Activated effector memory CD4-positive, alpha-beta T cell treated with Interleukin-2 at 50 U/mL for 16 hours (primary cell): Measurements from ENCODE around the gene RPS6KA5.

ENCODE experiments used
- DNase-seq: peaks from one replicate; pipeline ENCODE4 v3.0.0-alpha.2; 2020

Gene RPS6KA5

DNA sequence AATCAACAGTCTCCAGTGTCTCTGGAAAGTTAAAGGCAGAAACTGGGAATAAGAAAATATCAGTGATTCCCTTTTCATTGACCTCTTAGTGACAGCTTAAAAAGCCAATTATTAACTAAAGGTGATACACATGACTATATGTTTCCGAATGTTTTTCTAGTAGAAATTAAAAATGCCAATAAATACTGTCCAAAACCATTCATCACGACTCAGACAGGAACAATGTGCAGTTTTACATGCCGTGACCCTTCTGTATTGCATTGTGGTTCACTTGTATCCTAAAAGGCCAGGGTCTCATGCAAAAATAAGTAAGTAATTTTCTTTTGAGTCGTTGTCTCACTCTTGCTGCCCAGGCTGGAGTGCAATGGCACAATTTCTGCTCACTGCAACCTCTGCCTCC, 138.3 kb downstream of the RPS6KA5 start:
- DNase-seq: no peak

DNA sequence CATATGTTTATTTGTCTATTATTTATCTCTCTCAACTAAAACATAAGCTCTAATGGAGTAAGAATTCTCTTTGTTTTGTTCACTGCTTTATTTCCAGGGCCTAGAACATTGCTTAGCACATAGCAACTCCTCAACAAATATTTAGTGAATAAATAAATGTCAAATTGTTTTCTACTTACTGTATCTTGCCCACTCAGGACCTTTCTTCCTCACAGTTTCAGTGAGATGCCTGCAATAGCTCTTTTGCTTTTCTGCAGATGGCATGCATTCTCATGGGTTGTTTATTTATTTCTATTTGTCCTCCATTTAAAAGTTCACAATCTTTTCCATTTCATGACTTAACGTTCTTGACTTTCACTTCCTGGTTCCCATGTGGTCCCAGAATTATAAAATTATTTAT, 149.3 kb downstream of the RPS6KA5 start:
- no peak for DNase-seq

GRCh38 chr14:90907178-90907577, 153.3 kb downstream of the RPS6KA5 start:
- no peak for DNase-seq

DNA sequence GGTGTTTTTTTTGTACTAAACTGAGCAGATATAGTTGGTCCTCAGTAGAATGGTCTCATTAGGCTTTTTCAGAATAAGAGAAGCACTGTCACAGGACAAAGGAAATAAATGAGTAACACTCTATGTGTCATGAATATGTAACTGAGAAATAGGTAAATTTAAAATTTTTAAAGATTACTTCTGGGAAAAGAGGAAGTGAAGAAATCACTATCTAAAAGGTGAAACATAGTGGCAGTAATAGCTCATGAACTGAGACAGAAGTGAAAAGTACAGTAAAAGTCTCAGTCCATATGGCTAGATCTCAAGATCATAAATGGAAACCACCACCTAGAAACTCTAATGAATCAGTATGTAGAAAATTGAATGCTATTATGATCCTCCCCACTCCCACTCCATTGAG, 154.9 kb downstream of the RPS6KA5 start:
- no peak for DNase-seq

GRCh38 chr14:90903101-90903500, 157.3 kb downstream of the RPS6KA5 start:
- DNase-seq: peak; percentile 23

GRCh38 chr14:90900476-90901083, 159.9 kb downstream of the RPS6KA5 start:
- DNase-seq: no peak

- no peak for DNase-seq
These were observed 163.4 kb downstream of the RPS6KA5 start for GRCh38 chr14:90897022-90897421.

DNA sequence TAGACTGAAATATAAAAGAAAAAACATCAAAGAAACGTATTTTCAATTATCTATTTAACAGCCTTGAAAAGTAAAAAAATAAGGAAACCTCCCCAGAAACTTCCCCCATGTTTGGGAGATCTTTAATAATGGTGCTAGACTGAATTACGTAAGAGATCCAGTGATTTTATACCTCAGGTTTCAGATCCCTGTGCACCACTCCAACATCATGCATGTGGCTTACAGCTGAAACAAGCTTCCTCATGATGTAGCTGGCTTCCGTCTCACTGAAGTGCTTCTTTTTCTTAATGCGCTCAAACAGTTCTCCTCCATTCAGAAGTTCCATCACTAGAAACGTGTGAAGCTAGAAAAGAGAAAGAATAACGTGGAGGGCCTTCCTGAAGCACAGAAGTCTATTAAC, 166.2 kb downstream of the RPS6KA5 start:
- no peak for DNase-seq

GRCh38 chr14:90893510-90893909, 166.9 kb downstream of the RPS6KA5 start:
- no peak for DNase-seq

- DNase-seq: no peak
These were observed 167.5 kb downstream of the RPS6KA5 start for GRCh38 chr14:90892970-90893369.

DNA sequence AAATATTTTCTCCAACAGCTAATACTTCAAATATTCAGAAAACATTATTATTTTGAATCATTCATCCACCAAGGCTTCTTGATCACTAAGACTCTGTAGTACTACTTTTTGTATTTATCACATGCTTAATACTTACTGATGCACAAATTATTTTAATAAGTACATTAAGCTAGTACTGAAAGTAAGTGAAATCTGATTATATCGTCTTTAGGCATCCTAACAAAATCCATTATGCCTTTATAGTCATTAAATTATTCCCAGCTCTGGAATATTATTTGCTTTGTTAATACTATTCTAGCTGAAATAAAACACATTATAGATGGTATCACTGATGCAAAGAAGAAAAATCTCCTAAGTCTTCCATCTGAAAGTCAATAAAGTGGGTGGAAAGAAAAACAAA, 169.1 kb downstream of the RPS6KA5 start:
- no peak for DNase-seq

DNA sequence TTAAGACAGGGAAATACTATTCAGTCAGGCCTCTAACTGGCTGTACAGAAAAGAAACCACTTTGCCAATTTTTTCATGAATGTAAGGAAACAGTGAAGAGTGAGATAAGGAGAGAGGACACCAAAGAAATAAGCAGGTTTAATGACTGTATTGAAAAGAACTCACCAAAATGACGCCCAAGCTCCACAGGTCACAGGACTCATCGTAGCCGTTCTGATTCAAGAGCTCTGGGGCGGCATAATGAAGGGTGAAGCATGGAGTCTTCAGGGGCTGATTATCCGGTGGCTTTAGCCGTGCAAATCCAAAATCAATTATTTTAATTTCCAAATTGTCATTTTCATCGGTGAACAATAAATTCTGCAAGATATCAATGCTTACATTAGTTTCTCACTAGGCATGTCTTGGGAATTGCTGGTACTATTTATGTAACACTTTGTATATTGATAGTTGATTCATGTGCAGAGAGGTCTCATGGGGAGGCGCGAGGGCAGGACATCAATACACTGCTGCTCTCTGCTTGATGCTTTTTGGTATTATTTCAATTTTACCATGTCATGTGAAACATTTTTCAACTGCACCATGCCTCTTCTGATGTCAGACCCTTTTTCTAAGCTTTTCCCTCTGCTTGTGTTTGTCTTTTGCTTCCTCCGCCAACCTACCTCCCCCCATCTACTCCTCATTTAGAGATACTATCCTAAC, 170.0 kb downstream of the RPS6KA5 start:
- DNase-seq: no peak

DNA sequence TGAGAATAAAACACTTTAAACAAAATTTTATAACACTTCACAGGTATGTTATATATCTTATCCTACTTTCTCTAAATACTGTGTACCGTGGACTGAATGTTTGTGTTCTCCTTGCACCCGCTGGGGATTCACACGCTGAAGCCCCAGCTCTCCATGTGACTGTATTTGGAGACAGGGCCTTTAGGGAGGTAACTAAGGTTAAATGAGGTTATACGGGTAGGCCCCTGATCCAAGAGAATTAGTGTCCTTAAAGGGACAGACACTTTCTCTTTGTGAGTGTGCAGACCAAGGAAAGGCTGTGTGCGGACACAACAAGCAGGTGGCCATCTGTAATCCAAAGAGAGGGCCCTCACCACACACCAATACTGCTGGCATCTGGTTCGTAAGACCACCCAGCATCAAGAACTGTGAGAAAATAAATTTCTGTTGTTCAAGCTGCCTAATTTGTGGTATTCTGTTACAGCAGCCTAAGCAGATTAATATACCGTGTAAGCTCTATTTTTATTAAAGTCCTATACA, 174.1 kb downstream of the RPS6KA5 start:
- no peak for DNase-seq

GRCh38 chr14:90883782-90884181, 176.7 kb downstream of the RPS6KA5 start:
- no peak for DNase-seq

DNA sequence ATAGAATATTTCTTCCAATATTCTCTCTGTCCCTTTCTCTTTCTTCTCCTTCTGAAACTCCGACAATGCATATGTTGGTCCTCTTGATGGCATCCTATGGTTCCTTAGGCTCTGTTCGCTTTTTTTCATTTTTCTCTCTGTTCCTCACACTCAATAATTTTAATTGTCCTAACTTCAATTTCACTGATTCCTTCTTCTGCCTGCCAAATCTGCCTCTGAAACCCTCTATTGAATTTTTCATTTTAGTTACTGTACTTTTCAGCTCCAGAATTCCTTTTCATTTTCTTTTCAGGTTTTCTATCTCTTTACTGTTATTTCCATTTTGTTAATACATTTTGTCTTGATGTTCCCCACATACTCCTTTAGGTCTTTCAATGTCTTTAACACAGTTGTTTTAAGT, 177.2 kb downstream of the RPS6KA5 start:
- no peak for DNase-seq

GRCh38 chr14:90880282-90880681, 180.2 kb downstream of the RPS6KA5 start:
- no peak for DNase-seq

DNA sequence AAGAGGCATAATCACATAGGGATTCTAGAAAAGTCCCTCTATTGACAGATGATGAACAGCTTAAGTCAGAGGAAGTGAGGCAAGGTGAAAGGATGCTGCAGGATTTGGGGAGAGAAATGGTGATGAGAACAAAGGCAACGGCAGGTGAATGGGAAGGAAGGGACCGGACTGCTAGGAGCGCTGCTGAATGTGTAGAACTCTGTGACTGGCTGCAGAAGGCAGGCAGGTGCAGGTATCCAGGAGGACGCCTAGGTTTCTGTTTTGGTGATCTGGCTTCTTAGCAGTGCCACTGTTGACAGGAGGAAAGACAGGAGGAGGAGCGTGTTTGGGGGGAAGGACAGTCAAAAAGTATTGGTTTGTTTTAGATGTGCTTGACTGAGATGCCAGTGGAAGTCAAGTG, 185.8 kb downstream of the RPS6KA5 start:
- no peak for DNase-seq

- no peak for DNase-seq
These were observed 188.7 kb downstream of the RPS6KA5 start for GRCh38 chr14:90871605-90872233.

- DNase-seq: no peak
These were observed 189.4 kb downstream of the RPS6KA5 start for GRCh38 chr14:90870950-90871604.

- DNase-seq: no peak
These were observed 192.9 kb downstream of the RPS6KA5 start for GRCh38 chr14:90867501-90867900.

GRCh38 chr14:90866833-90867232, 193.6 kb downstream of the RPS6KA5 start:
- no peak for DNase-seq

DNA sequence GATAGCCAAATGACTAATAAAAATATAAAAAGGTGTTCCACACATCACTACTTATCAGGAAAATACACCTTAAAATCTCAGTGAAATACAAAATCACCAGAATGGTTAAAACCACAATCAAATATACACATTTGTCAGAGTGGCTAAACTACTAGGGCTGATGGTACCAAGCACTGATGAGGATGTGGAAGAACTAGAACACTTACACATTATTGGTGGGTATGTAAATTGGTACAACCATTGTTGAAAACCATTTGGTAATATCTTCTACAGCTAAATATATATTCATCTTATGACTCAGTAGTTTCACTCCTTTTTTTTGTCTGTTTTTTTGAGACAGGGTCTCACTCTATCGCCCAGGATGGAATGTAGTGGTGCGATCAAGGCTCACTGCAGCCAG, 195.7 kb downstream of the RPS6KA5 start:
- no peak for DNase-seq

DNA sequence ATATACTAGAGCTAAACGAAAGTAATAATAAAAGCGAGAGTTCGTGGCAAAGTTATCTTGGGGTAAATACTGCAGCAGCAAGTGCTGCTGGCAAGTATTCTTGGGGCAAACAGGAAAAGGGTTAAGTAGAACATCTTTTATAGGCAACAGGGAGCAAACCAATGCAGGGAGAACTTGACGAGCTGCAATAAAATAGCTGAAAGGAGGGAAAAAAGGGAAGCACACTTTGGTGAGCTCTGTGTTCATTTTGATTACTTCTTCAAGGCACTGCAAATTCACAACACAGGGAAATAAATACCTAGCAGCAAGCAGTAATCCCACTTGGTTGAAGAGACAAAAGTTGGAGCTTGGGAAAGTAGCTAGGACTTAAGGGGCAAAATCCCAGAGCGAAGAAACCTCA, 201.9 kb downstream of the RPS6KA5 start:
- no peak for DNase-seq

DNA sequence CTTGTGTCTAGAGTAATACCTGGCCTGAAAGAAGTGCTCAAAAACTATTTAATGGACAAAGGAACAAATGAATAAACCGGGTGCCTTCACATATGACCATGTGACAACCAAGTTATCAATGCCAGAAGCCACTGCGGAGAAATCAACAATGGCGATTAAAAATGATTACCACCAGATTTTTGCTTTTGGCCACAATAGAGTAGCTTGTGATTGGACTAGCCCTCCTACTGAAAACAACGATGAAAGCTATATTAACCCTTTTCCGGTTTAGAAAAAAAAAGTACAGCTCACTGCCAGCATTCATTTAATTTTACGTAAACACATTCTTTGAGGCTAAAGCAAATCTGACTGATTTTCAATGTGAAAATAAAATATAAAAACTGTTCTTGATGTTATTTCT, 202.6 kb downstream of the RPS6KA5 start:
- DNase-seq: no peak
